ENCODE data around the gene GMEB2. TPM values are rescaled to one million over a fixed set of nuclear protein-coding genes. Genes with fewer than 3 reads are reported as not detected.

GMEB2 gene
- total RNA-seq, 1 experiment from 2014 or later, result 8.4 TPM

DNA sequence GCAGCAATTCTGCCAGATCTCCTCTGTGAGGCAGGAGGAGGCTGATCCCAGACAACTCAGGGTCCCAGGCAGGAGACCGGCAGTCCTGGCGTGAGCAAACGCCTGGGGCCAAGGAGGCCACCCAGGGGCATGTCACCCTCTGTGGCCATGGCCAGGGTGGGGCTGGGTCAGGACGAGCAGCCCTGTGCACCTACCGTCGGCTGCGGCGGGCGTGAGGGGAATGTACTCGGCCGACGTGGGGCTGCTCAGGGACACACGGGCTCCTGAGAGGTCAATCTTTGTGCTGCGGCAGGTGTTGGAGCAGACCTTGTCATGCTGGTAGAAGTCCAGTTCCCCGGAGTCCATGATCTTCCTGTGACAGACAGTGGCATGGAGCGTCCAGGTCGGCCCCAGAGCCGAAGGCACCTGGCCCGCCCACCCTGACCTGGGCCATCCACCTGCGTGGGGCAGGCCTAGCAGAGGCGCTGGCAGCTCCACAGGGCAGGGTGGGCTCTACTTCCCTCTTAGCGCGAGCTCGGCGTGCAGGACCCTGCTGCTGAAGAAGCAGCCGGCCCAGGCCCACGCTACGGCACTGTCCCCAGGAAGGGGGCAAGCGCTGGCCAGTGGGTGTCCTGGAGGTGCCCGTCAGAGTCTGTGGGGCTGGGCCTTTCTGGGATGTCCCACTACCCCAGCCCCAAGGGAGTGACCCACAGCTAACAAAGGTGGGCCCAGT, 31.3 kb downstream of the GMEB2 start:
- Histone ChIP-seq H3K4me1 (ENCODE audit: low read length) (no peaks in the 10 kb centered on the region), H3K36me3 (ENCODE audit: insufficient read depth, low read length) (no peaks in the 10 kb centered on the region), H3K79me2 (ENCODE audit: low read length) (no peaks in the 10 kb centered on the region), H2AFZ (ENCODE audit: low read length) (no peak overlapping the region), H3K9me2 (replicated peaks; ENCODE audit: insufficient read depth, low read length) (no peaks in the 10 kb centered on the region), H3K4me3 (ENCODE audit: low read length) (no peak overlapping the region), H3K9me3 (ENCODE audit: low read length) (no peaks in the 10 kb centered on the region), H3K27me3 (ENCODE audit: low read length) (no peaks in the 10 kb centered on the region), H3K27ac (ENCODE audit: low read length) (no peak overlapping the region), H3K4me2 (ENCODE audit: low read depth, low read length, poor library complexity, severe bottlenecking) (no peak overlapping the region), H3K9ac (ENCODE audit: low read length) (no peak overlapping the region), H4K20me1 (ENCODE audit: insufficient read depth, low read depth, low read length) (no peaks in the 10 kb centered on the region)
- DNase-seq, result no peak

DNA sequence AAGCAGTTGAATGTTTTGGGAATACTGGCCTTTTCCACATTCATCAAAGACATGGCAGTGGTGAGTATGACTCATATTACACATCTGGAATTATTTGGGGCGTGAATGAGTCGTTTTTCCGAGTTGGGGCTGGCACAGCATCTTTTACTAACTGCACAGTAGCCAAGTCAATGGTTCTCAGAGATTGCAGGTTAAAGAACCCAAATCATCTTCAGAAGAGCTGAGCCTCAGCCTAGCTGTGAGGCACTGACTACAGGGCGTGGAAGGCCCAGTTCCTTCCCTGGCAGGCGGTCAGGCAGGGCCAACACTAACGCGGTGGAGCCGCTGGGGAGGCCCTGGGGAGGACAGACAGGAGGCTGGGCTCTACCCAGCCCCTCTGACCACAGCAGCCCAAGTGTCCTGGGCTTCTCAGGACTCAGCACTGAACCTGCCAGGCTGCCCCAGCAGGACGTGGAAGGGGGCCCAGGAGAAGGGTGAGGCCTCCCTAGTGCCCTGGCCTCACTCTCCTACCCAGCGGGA, 32.8 kb downstream of the GMEB2 start:
- no peaks in the 10 kb centered on the region for H3K36me3 ChIP-seq (ENCODE audit: insufficient read depth, low read length)
- no peak overlapping the region for H3K4me3 ChIP-seq (ENCODE audit: low read length)
- H2AFZ ChIP-seq (ENCODE audit: low read length), result no peak overlapping the region
- no peaks in the 10 kb centered on the region for H3K79me2 ChIP-seq (ENCODE audit: low read length)
- no peaks in the 10 kb centered on the region for H3K9me2 ChIP-seq (replicated peaks; ENCODE audit: insufficient read depth, low read length)
- no peaks in the 10 kb centered on the region for H3K27me3 ChIP-seq (ENCODE audit: low read length)
- H3K27ac ChIP-seq (ENCODE audit: low read length), result no peak overlapping the region
- no peaks in the 10 kb centered on the region for H3K4me1 ChIP-seq (ENCODE audit: low read length)
- no peak overlapping the region for H3K9ac ChIP-seq (ENCODE audit: low read length)
- H4K20me1 ChIP-seq (ENCODE audit: insufficient read depth, low read depth, low read length), result no peaks in the 10 kb centered on the region
- H3K9me3 ChIP-seq (ENCODE audit: low read length), result no peaks in the 10 kb centered on the region
- DNase-seq, result no peak
- H3K4me2 ChIP-seq (ENCODE audit: low read depth, low read length, poor library complexity, severe bottlenecking), result no peak overlapping the region

DNA sequence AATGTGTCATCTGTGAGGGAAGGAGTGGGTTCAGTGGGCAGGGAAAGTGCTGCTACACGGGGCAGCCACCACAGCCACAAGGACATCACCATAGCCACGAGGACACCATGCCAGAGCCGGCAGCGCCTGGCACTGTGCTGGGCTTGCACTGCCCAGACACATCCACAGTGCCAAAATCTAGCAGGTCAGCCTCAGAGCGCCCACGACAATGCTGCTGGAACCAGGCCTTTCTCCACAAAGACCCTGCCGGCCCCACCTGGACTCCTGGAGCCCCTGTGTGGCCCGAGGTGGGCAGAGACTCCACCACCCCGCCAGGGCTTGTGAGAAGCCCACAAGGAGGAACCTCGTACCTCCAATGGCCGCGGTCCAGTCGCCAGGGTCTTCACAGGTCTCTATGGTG, 34.2 kb downstream of the GMEB2 start:
- Histone ChIP-seq H3K27ac (ENCODE audit: low read length) (no peak overlapping the region), H3K4me1 (ENCODE audit: low read length) (no peaks in the 10 kb centered on the region), H3K9me3 (ENCODE audit: low read length) (no peaks in the 10 kb centered on the region), H3K9me2 (replicated peaks; ENCODE audit: insufficient read depth, low read length) (no peaks in the 10 kb centered on the region), H3K9ac (ENCODE audit: low read length) (no peak overlapping the region), H3K27me3 (ENCODE audit: low read length) (no peaks in the 10 kb centered on the region), H3K4me3 (ENCODE audit: low read length) (no peak overlapping the region), H3K4me2 (ENCODE audit: low read depth, low read length, poor library complexity, severe bottlenecking) (no peak overlapping the region), H3K36me3 (ENCODE audit: insufficient read depth, low read length) (no peaks in the 10 kb centered on the region), H3K79me2 (ENCODE audit: low read length) (no peaks in the 10 kb centered on the region), H4K20me1 (ENCODE audit: insufficient read depth, low read depth, low read length) (no peaks in the 10 kb centered on the region), H2AFZ (ENCODE audit: low read length) (no peak overlapping the region)
- DNase-seq, result no peak

DNA sequence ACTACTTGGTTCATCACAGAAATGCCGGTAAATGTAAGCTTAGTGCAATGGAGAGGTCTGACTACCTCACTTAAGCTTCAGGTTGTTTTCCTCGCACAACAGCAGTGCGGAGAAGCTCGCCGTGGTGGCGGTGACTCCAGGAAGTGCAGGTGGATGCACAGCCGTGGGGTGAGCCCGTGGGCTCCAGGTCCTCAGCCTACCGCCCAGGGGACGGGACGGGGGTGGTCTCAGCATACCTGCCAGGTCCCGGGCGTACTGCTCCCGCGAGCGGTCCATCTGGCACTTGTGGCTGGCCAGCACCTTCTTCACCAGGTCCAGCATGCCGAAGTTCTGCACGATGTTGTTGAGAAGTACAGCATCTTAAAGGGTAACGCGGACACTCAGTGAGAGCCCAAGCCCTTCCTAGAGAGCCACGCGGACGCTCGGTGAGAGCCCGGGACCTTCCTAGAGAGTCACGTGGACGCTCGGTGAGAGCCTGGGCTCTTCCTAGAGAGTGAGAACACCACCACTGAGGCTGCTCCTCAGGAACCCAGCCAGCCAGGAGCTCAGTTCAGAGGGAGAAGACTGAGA, 35.0 kb downstream of the GMEB2 start:
- H3K9me2 ChIP-seq (replicated peaks; ENCODE audit: insufficient read depth, low read length), result no peaks in the 10 kb centered on the region
- no peaks in the 10 kb centered on the region for H4K20me1 ChIP-seq (ENCODE audit: insufficient read depth, low read depth, low read length)
- H3K36me3 ChIP-seq (ENCODE audit: insufficient read depth, low read length), result no peaks in the 10 kb centered on the region
- no peak overlapping the region for H3K27ac ChIP-seq (ENCODE audit: low read length)
- DNase-seq, result no peak
- H3K4me3 ChIP-seq (ENCODE audit: low read length), result no peak overlapping the region
- no peaks in the 10 kb centered on the region for H3K9me3 ChIP-seq (ENCODE audit: low read length)
- H2AFZ ChIP-seq (ENCODE audit: low read length), result no peak overlapping the region
- H3K9ac ChIP-seq (ENCODE audit: low read length), result no peak overlapping the region
- H3K79me2 ChIP-seq (ENCODE audit: low read length), result no peaks in the 10 kb centered on the region
- no peaks in the 10 kb centered on the region for H3K4me1 ChIP-seq (ENCODE audit: low read length)
- H3K4me2 ChIP-seq (ENCODE audit: low read depth, low read length, poor library complexity, severe bottlenecking), result no peak overlapping the region
- H3K27me3 ChIP-seq (ENCODE audit: low read length), result no peaks in the 10 kb centered on the region

DNA sequence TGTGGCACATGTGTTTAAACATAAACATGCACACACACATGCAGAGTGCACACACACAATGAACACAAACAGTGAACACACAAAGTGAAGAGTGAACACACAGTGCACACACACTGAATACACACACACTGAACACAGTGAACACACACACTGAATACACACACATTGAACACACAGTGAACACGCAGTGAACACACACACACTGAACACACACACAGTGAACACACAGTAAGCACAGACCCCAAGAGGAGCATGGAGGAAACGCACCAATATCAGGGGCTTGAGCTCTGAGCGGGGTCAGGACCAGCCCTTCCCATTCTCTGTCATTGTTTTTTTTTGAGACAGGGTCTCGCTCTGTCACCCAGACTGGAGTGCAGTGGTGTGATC, 35.8 kb downstream of the GMEB2 start:
- Histone ChIP-seq H2AFZ (ENCODE audit: low read length) (no peak overlapping the region), H3K4me3 (ENCODE audit: low read length) (no peak overlapping the region), H3K27ac (ENCODE audit: low read length) (no peak overlapping the region), H3K9ac (ENCODE audit: low read length) (no peak overlapping the region), H3K27me3 (ENCODE audit: low read length) (no peaks in the 10 kb centered on the region), H3K9me3 (ENCODE audit: low read length) (no peaks in the 10 kb centered on the region), H3K79me2 (ENCODE audit: low read length) (no peaks in the 10 kb centered on the region), H3K36me3 (ENCODE audit: insufficient read depth, low read length) (no peaks in the 10 kb centered on the region), H3K4me1 (ENCODE audit: low read length) (no peaks in the 10 kb centered on the region), H3K4me2 (ENCODE audit: low read depth, low read length, poor library complexity, severe bottlenecking) (no peak overlapping the region), H4K20me1 (ENCODE audit: insufficient read depth, low read depth, low read length) (no peaks in the 10 kb centered on the region), H3K9me2 (replicated peaks; ENCODE audit: insufficient read depth, low read length) (no peaks in the 10 kb centered on the region)
- DNase-seq, result no peak

DNA sequence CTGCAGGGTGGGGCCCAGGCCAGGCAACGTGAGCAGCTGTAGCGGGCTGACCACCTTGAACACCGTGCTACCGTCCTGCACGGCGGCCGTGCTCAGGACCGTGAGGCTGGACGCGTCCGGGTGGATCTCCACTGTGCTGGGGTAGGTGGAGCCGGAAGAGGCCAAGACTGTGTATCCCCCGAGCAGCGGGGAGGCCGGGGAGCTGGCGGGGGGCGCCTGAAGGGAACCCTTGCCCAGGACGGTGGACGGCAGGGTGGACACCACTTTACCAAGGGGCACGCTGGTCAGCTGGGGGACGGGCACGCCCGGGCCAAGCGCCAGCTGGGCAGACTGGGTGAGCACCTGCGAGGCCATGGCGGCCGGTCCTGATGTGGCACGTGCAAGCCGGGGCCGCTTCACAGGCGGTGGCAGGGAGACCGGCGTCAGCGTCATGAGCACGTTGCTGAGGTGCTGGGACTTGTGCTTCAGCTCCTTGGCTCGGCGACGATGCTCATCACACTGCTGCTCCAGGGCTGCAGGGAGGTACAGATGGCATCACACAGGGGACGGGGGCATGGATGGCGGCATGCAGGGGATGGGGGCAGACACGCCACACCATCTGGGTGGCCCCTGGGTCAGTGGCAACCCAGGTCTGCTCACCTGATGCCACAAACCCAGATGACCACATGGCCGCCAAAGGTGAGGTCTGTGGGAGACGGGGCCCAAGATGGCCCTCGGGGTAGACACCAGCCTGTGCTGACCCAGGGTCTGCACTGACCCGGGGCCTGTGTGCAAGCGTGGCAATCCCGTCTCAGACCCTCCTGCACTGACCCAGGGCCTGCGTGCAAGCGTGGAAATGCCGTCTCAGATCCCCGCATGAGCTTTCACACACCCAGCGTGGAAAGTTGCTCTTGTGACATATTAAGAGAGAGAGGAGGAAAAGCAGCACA, 36.4 kb downstream of the GMEB2 start:
- DNase-seq, result no peak
- H3K4me1 ChIP-seq (ENCODE audit: low read length), result no peaks in the 10 kb centered on the region
- H3K27ac ChIP-seq (ENCODE audit: low read length), result no peak overlapping the region
- no peaks in the 10 kb centered on the region for H3K9me2 ChIP-seq (replicated peaks; ENCODE audit: insufficient read depth, low read length)
- no peak overlapping the region for H3K9ac ChIP-seq (ENCODE audit: low read length)
- no peaks in the 10 kb centered on the region for H3K9me3 ChIP-seq (ENCODE audit: low read length)
- no peak overlapping the region for H3K4me3 ChIP-seq (ENCODE audit: low read length)
- H3K79me2 ChIP-seq (ENCODE audit: low read length), result no peaks in the 10 kb centered on the region
- H2AFZ ChIP-seq (ENCODE audit: low read length), result no peak overlapping the region
- H3K4me2 ChIP-seq (ENCODE audit: low read depth, low read length, poor library complexity, severe bottlenecking), result no peak overlapping the region
- H3K36me3 ChIP-seq (ENCODE audit: insufficient read depth, low read length), result no peaks in the 10 kb centered on the region
- H3K27me3 ChIP-seq (ENCODE audit: low read length), result no peaks in the 10 kb centered on the region
- H4K20me1 ChIP-seq (ENCODE audit: insufficient read depth, low read depth, low read length), result no peaks in the 10 kb centered on the region

DNA sequence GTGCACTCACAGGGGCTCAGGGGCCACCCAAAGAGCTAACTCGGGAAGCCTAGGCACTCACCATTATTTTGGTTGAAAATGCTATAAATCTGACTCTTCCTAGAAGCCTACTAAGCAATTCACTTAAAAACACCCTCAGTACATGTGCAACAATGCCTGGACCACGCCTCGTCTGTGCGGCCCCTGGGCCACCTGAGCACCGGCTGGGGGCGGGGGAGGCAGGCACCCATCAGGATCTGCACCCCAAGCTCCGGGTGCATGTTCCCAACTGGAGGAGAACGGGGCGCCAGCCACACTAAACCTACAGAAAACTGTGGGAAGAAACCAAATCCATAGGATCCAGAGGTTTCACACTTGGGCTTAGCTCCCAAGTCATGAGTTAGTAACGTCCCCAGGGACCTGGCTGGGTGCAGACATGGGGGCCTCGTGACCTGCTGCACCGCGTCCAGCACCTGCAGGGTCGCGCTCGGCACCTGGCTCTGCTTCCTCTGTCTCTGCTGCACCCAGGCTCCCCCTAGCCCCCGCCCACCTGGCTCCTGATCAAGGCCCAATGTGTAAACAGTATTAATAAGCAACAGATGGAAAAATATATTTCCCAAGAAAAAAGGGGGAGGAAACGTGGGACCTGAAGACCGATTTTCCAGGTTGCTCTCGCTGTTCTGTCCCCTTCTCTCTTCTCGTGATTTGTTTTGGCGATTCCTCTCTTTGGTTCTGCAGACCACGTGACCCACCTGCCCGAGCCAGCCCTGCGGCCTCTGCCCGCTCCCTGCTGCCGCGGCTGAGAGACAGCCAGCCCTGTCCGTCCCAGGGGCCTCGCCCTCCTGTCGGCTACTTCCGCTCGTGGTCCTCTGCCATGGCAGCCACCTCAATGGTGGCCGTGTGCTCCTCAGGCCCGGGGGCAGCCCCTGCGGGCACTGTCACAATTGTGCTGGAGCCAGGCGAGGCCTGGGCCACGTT, 37.4 kb downstream of the GMEB2 start:
- Histone ChIP-seq H3K4me1 (ENCODE audit: low read length) (no peaks in the 10 kb centered on the region), H2AFZ (ENCODE audit: low read length) (no peak overlapping the region), H3K9me2 (replicated peaks; ENCODE audit: insufficient read depth, low read length) (no peaks in the 10 kb centered on the region), H3K4me2 (ENCODE audit: low read depth, low read length, poor library complexity, severe bottlenecking) (no peak overlapping the region), H3K79me2 (ENCODE audit: low read length) (no peaks in the 10 kb centered on the region), H3K36me3 (ENCODE audit: insufficient read depth, low read length) (no peaks in the 10 kb centered on the region), H4K20me1 (ENCODE audit: insufficient read depth, low read depth, low read length) (no peaks in the 10 kb centered on the region), H3K9me3 (ENCODE audit: low read length) (no peaks in the 10 kb centered on the region), H3K9ac (ENCODE audit: low read length) (no peak overlapping the region), H3K4me3 (ENCODE audit: low read length) (no peak overlapping the region), H3K27ac (ENCODE audit: low read length) (no peak overlapping the region), H3K27me3 (ENCODE audit: low read length) (no peaks in the 10 kb centered on the region)
- no peak for DNase-seq
